HG03460 (cell line): Measurements from ENCODE around the gene ENO4.

Source experiments
- ATAC-seq: cut with Tn5 transposase; IDR thresholded peaks from one replicate; pipeline ENCODE4 v1.9.1; 2021; ENCODE audit not compliant: unreplicated experiment

The ENO4 gene

DNA sequence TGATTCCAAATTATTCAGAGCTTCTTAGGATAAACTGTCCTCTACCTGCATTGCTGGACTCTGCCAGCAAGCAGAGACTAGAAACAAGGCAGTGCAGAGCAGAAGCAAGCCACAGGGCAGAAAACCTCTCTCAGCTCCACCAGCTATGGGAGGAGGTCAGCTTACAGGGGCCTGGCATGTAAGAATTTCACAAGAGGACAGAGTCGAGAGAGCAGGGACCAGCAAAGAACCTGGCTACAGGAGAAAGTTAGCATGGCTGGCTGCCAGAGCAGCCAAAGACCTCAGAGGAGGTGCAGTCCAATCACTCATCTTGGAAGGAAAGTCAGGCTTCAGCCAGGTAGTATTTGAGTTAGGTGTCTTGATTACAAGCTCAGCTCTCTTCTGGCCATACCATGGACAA, 62.9 kb downstream of the ENO4 start:
- no peak for ATAC-seq

GRCh38 chr10:116913695-116914094, 64.4 kb downstream of the ENO4 start:
- ATAC-seq, result no peak

GRCh38 chr10:116915340-116915739, 66.0 kb downstream of the ENO4 start:
- ATAC-seq, result no peak

DNA sequence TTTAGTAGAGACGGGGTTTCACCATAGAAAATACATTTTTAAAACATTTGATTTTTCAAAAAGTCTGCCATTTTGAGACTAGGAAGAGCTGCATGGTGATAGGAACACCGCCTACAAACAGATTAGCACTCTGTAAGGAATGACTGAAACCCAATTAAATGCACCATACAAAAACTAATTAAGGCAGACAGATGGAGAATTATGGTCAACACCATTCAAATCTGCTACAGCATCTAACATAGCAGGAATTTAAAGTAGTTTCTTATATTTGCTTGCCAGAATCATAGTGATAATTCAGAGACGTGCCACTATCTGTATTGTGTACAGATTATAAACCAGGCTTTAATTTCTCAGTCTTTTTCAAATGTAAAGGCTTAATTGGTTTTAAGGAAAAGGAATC, 68.2 kb downstream of the ENO4 start:
- ATAC-seq, result no peak

GRCh38 chr10:116918583-116918982, 69.3 kb downstream of the ENO4 start:
- no peak for ATAC-seq

- ATAC-seq, result no peak
These were observed 69.9 kb downstream of the ENO4 start for GRCh38 chr10:116919164-116919563.

GRCh38 chr10:116919706-116920105, 70.4 kb downstream of the ENO4 start:
- no peak for ATAC-seq

DNA sequence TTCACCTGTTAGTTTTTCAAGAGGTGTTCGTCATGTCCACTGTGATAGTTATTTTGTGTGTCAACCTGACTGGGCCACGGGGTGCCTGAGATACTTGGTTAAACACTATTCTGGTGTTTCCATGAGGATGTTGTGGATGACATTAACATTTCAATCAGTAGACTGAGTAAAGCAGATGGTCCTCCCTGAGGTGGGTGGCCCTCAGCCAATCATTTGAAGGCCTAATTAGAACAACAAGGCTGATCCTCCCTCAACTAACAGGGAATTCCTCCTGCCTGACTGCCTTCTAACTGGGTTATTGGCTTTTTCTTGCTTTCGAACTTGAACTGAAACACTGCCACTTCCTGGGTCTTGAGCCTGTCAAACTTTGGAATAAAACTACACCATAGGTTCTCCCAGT, 75.8 kb downstream of the ENO4 start:
- ATAC-seq, result no peak

DNA sequence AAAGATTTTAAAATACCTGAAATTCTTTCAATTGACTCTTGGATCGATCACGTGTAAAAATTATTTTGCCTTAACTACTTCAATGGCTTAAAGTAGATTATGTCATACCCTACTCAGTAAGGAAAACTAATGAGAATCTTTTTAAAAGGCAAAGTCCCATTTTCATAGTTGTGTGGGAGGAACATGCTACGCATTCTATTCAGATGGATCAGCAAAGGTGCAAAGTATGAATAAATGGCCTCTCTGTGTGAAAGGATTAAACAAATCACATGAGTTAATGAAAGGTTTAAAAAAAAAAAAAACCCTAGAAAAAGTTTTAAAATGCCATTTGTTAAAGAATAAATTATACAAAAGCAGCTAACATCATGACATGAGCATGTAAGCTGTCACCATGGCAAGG, 77.1 kb downstream of the ENO4 start:
- no peak for ATAC-seq

GRCh38 chr10:116931806-116932205, 82.5 kb downstream of the ENO4 start:
- no peak for ATAC-seq
